Mesendoderm (in vitro differentiated cells): ENCODE measurements around the gene CNNM2.
"Not testable (repeated sequence)": the region's sequence is repeated elsewhere in the genome, so short reads cannot be mapped to it uniquely, and the experiment has no call there.

ENCODE experiments used
- DNase-seq: peaks from one replicate; pipeline ENCODE4 v3.0.0; 2013
- H2AK5ac ChIP-seq: 2 replicates; pipeline ENCODE4 v1.6.1; 2013; ENCODE audit warnings: low read length, inconsistent platforms
- H2BK120ac ChIP-seq: 2 replicates; pipeline ENCODE4 v1.6.1; 2013; ENCODE audit warnings: low read depth, mild to moderate bottlenecking, low read length, moderate library complexity, mixed read lengths
- H2BK15ac ChIP-seq: replicated peaks from 2 replicates; pipeline ENCODE4 v1.6.1; 2013; ENCODE audit warnings: low read depth, mild to moderate bottlenecking, moderate library complexity
- H2BK5ac ChIP-seq: 2 replicates; pipeline ENCODE4 v1.6.1; 2013; ENCODE audit warnings: low read length, inconsistent platforms
- H3K18ac ChIP-seq: 2 replicates; pipeline ENCODE4 v1.6.1; 2013; ENCODE audit warnings: mild to moderate bottlenecking, low read length, mixed read lengths
- H3K23ac ChIP-seq: one replicate; pipeline ENCODE4 v1.6.1; 2013; ENCODE audit warnings: low read length
- H3K27ac ChIP-seq: 2 replicates; pipeline ENCODE4 v1.5.1; 2013; ENCODE audit warnings: low read depth, mild to moderate bottlenecking, inconsistent platforms, low read length, moderate library complexity
- H3K27me3 ChIP-seq: 2 replicates; pipeline ENCODE4 v1.6.1; 2013; ENCODE audit warnings: low read length, control low read depth, mild to moderate bottlenecking, inconsistent platforms; ENCODE audit not compliant: insufficient read depth, poor library complexity
- H3K36me3 ChIP-seq: 2 replicates; pipeline ENCODE4 v1.6.1; 2013; ENCODE audit warnings: low read length, inconsistent platforms; ENCODE audit not compliant: control insufficient read depth, insufficient read depth
- H3K4ac ChIP-seq: one replicate; pipeline ENCODE4 v1.6.1; 2013; ENCODE audit warnings: low read depth, mild to moderate bottlenecking, low read length, moderate library complexity
- H3K4me1 ChIP-seq: 2 replicates; pipeline ENCODE4 v1.6.1; 2013; ENCODE audit warnings: low read depth, low read length, inconsistent platforms; ENCODE audit not compliant: control insufficient read depth
- H3K4me2 ChIP-seq: 2 replicates; pipeline ENCODE4 v1.6.1; 2013; ENCODE audit warnings: low read length
- H3K4me3 ChIP-seq: 2 replicates; pipeline ENCODE4 v1.5.1; 2013; ENCODE audit warnings: mild to moderate bottlenecking, low read length
- H3K56ac ChIP-seq: one replicate; pipeline ENCODE4 v1.6.1; 2013; ENCODE audit warnings: low read length
- H3K79me1 ChIP-seq: 2 replicates; pipeline ENCODE4 v1.6.1; 2013; ENCODE audit warnings: low read length, inconsistent platforms
- H3K79me2 ChIP-seq: 2 replicates; pipeline ENCODE4 v1.6.1; 2013; ENCODE audit warnings: mild to moderate bottlenecking, low read length; ENCODE audit not compliant: control insufficient read depth, insufficient read depth
- H3K9ac ChIP-seq: 2 replicates; pipeline ENCODE4 v1.6.1; 2013; ENCODE audit warnings: low read length, inconsistent platforms
- H4K5ac ChIP-seq: one replicate; pipeline ENCODE4 v1.6.1; 2013; ENCODE audit warnings: low read length
- H4K8ac ChIP-seq: one replicate; pipeline ENCODE4 v1.6.1; 2013; ENCODE audit warnings: low read depth, mild to moderate bottlenecking, control low read depth, low read length, moderate library complexity
- WGBS: extraction: QIAGEN DNeasy Blood & Tissue Kit; methylation state at CpG from one replicate; pipeline ENCODE4 v1.1.7; 2013; ENCODE audit warnings: low lambda C conversion rate, missing lambda C conversion rate; ENCODE audit not compliant: insufficient coverage; ENCODE audit errors: extremely low coverage; 5-methylcytosine and 5-hydroxymethylcytosine counted together

Gene CNNM2

DNA sequence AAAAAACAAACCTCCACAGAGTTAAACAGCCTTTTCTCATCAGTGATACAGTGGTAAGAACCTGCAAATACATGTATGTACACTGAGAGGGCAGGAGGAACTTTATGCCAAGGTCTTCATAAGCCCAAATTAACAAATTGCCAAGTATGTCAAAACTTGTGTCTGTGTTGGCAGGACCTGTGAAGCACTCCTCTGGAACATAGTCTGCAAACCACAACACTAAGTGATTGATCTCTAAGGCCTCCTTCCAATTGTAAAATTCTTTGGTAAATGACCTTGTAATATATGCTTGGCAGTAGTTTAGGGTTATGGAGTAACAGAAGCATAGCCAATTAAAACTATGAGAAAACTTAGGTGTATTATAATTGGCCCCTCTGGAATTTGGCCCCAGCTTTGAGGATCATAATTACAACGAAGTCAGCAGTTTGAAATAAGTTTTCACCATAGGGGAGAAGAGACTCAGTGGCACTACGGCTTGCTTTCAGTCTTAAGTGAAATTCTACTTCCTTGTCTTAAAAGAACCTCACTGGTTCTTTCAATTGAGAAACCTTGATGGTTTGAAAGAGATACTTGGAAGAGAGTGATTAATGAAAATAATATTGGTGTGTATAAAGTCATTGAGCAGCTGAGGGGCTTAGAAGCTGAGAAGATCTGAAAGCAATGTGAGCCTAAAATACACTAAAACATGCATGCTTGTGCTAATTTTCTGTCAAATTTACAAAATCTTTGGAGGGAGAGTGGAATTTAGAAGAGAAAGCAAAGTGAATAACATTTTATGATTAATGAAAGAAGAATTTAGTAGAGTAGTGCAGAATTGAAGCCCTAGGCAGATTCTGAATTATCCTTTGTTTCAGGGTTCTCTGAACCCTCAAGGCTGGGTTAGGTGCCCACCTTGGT, 57.6 kb downstream of the CNNM2 start:
- WGBS: no CpG with 5 or more reads among the region's 2 CpGs
- no peak overlapping the region for H3K4ac ChIP-seq
- no peak overlapping the region for H2AK5ac ChIP-seq
- H3K4me1 ChIP-seq: no peaks in the 10 kb centered on the region
- H3K9ac ChIP-seq: no peak overlapping the region
- no peak overlapping the region for H4K8ac ChIP-seq
- H3K27ac ChIP-seq: no peak overlapping the region
- H2BK5ac ChIP-seq: no peak overlapping the region
- H3K36me3 ChIP-seq: no peaks in the 10 kb centered on the region
- no peak for DNase-seq
- H3K56ac ChIP-seq: no peak overlapping the region
- H4K5ac ChIP-seq: no peak overlapping the region
- H3K4me2 ChIP-seq: no peak overlapping the region
- no peak overlapping the region for H3K18ac ChIP-seq
- H3K79me2 ChIP-seq: no peaks in the 10 kb centered on the region
- H3K79me1 ChIP-seq: no peaks in the 10 kb centered on the region
- H3K4me3 ChIP-seq: no peak overlapping the region
- H3K27me3 ChIP-seq: no peaks in the 10 kb centered on the region
- H2BK15ac ChIP-seq: no peak overlapping the region
- no peak overlapping the region for H2BK120ac ChIP-seq
- H3K23ac ChIP-seq: no peak overlapping the region

- not testable (repeated sequence) for H3K79me2 ChIP-seq, H3K56ac ChIP-seq, H3K27ac ChIP-seq, H2BK120ac ChIP-seq, H3K23ac ChIP-seq, DNase-seq, H3K4me1 ChIP-seq, H2BK15ac ChIP-seq, H4K5ac ChIP-seq, H3K27me3 ChIP-seq, H3K9ac ChIP-seq, H3K36me3 ChIP-seq, H3K79me1 ChIP-seq, H3K4me3 ChIP-seq, H2BK5ac ChIP-seq, H3K18ac ChIP-seq, H3K4me2 ChIP-seq, H3K4ac ChIP-seq, H2AK5ac ChIP-seq, H4K8ac ChIP-seq
- WGBS: no CpG with 5 or more reads among the region's 3 CpGs
Measured at GRCh38 chr10:102976380-102976726, 58.3 kb downstream of the CNNM2 start.

DNA sequence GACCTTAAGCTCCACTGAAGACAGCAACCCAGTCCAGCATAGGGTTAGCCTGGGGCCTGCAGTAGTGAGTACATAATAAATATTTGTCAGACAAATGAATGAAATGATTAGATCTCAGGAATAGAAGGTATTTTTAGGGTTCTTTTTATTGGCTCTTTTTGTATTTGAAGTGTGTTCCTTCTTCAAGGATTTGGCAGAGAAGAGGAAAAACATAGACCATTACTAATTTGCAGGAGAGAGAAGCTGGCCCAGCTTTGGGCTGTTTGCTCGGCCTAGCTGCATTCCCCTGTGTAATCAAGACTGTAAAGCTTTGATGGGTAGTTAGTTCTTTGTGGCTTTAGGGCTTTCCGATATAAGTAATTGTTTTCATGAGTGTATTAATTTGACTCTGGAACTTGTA, 64.2 kb downstream of the CNNM2 start:
- H3K18ac ChIP-seq: no peak overlapping the region
- H4K8ac ChIP-seq: no peak overlapping the region
- H3K27ac ChIP-seq: no peak overlapping the region
- no peak overlapping the region for H3K56ac ChIP-seq
- no peaks in the 10 kb centered on the region for H3K4me1 ChIP-seq
- no peak overlapping the region for H3K4ac ChIP-seq
- DNase-seq: no peak
- H2BK5ac ChIP-seq: no peak overlapping the region
- H2BK120ac ChIP-seq: no peak overlapping the region
- H3K4me3 ChIP-seq: no peak overlapping the region
- H3K9ac ChIP-seq: no peak overlapping the region
- no peaks in the 10 kb centered on the region for H3K79me2 ChIP-seq
- no peak overlapping the region for H3K23ac ChIP-seq
- H3K27me3 ChIP-seq: no peaks in the 10 kb centered on the region
- H3K79me1 ChIP-seq: no peaks in the 10 kb centered on the region
- no CpG with 5 or more reads among the region's 2 CpGs for WGBS
- H3K36me3 ChIP-seq: no peaks in the 10 kb centered on the region
- H4K5ac ChIP-seq: no peak overlapping the region
- H3K4me2 ChIP-seq: no peak overlapping the region
- no peak overlapping the region for H2BK15ac ChIP-seq
- H2AK5ac ChIP-seq: no peak overlapping the region

DNA sequence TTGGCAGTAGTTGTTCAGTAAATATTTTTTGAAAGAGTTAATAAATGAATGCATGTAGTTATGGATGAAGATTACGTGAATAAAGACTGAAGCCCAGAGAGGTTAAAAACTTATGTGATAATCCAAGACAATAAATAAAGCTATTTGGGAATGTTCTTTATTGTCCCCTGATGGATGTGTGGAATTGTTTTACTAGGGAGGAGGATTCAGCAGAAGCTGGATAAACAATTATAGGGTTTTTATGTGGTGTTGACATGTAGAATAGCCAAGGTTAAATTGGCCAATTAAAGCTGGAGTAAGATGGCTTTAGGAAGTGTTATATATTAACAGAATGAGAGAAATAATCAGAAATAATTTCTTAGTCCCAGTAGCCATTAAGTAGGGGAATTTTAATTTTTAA, 66.0 kb downstream of the CNNM2 start:
- Histone ChIP-seq H4K8ac (no peak overlapping the region), H3K56ac (no peak overlapping the region), H2BK15ac (no peak overlapping the region), H3K79me2 (no peaks in the 10 kb centered on the region), H4K5ac (no peak overlapping the region), H3K4ac (no peak overlapping the region), H3K9ac (no peak overlapping the region), H3K27ac (no peak overlapping the region), H3K4me3 (no peak overlapping the region), H2BK120ac (no peak overlapping the region), H2BK5ac (no peak overlapping the region), H2AK5ac (no peak overlapping the region), H3K27me3 (no peaks in the 10 kb centered on the region), H3K23ac (no peak overlapping the region), H3K36me3 (no peaks in the 10 kb centered on the region), H3K4me1 (no peaks in the 10 kb centered on the region), H3K79me1 (no peaks in the 10 kb centered on the region), H3K4me2 (no peak overlapping the region), H3K18ac (no peak overlapping the region)
- DNase-seq: no peak
- WGBS: 100% methylated on average over 1 of the region's 1 CpG

DNA sequence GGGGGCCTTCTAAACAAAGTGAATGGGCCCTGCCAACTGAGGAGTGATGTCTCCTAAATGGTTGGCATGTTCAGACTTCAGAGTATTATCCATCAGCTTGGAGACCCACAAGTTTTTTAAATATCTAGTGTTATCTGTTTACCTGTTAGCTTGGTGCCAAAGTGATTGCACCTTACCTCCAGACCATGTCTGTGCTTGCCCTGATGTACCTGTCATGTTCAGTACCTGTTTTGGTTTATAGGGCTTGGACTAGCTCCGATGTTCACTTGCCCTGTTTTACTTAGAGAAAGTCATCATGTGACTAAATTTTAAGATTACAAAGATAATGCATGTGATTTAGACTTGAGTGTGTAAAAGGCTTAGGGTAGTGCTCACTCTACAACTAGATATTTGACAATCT, 67.7 kb downstream of the CNNM2 start:
- DNase-seq: no peak
- H3K27me3 ChIP-seq: no peaks in the 10 kb centered on the region
- H3K79me2 ChIP-seq: no peaks in the 10 kb centered on the region
- H3K18ac ChIP-seq: no peak overlapping the region
- H3K4me1 ChIP-seq: no peaks in the 10 kb centered on the region
- no peak overlapping the region for H3K4me2 ChIP-seq
- no peaks in the 10 kb centered on the region for H3K36me3 ChIP-seq
- no CpG with 5 or more reads among the region's 1 CpG for WGBS
- H3K9ac ChIP-seq: no peak overlapping the region
- H2AK5ac ChIP-seq: no peak overlapping the region
- H3K27ac ChIP-seq: no peak overlapping the region
- H4K5ac ChIP-seq: no peak overlapping the region
- no peaks in the 10 kb centered on the region for H3K79me1 ChIP-seq
- H4K8ac ChIP-seq: no peak overlapping the region
- no peak overlapping the region for H3K4me3 ChIP-seq
- H3K4ac ChIP-seq: no peak overlapping the region
- H3K23ac ChIP-seq: no peak overlapping the region
- no peak overlapping the region for H2BK120ac ChIP-seq
- no peak overlapping the region for H2BK15ac ChIP-seq
- H2BK5ac ChIP-seq: no peak overlapping the region
- no peak overlapping the region for H3K56ac ChIP-seq
